Adrenal gland (tissue), 5 donors: ENCODE results near the gene ERRFI1.

Experiments
- CTCF ChIP-seq, 6 experiments: fragments of 450-650 bp in 4 of 6; fragments of 200-600 bp in 2 of 6; sonication (generic) in 1 of 6; IDR thresholded peaks; 1 replicate in 5 of 6; 2 replicates in 1 of 6; pipeline versions ENCODE4 v1.5.1 to v1.8.0; 2016 to 2021; ENCODE audit warnings: antibody characterized with exemption in 6 of 6, mild to moderate bottlenecking in 2 of 6, moderate library complexity in 1 of 6
- POLR2A ChIP-seq, 2 donors: fragments of 450-650 bp; IDR thresholded peaks; one replicate each; pipeline ENCODE4 v1.6.1; 2017; ENCODE audit warnings: antibody characterized with exemption in 2 of 2, mild to moderate bottlenecking in 2 of 2, moderate library complexity in 1 of 2
- donor health status: DM: no; HTN: no; CAD: no.

DNA sequence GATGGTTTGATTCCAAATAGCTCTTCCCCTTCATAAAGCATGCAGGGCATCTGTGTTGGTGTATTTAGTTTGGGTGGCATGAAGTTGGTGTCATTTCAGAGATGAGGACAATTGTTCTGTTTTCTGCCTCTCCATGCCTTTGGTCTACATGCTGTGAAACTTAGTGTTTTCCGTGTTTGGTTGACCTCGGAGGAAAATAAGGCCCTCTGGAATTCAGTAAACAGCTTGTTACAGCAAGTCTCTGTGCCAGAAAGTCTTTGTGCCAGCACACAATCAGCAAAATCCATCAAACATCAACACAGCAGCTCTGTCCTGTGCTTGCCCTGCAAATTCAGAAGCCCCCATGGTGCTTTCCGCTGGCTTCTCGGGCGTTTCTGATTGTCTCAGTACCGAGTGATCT, 55.1 kb downstream of the ERRFI1 start:
- TF ChIP-seq CTCF (IDR thresholded peaks at IDR 0.05) (no peak), POLR2A (IDR thresholded peaks at IDR 0.05) (no peak)
